ENCODE results near the gene PLCXD3.

PLCXD3 gene

GRCh38 chr5:41510176-41510831, at the start of gene PLCXD3:
Gene PLCXD3 (minus strand): TSS chr5:41510601. CDS start chr5:41510526, 75 bp downstream.
- TF ChIP-seq EGR1 (IDR thresholded peaks at IDR 0.05) (no peak), RAD21 (IDR thresholded peaks at IDR 0.05; ENCODE audit: low read depth) (no peak), REST (IDR thresholded peaks at IDR 0.05; ENCODE audit: low read depth) (no peak), YY1 (IDR thresholded peaks at IDR 0.05; ENCODE audit: low read depth) (no peak), TCF12 (IDR thresholded peaks at IDR 0.05; ENCODE audit: low read depth) (no peak), CEBPB (IDR thresholded peaks at IDR 0.05) (no peak), TAF1 (IDR thresholded peaks at IDR 0.05; ENCODE audit: low read depth) (no peak), FOXM1 (IDR thresholded peaks at IDR 0.05; ENCODE audit: borderline replicate concordance, low read depth) (no peak)

GRCh38 chr5:41559184-41559583, 48.8 kb upstream of the PLCXD3 start:
- TF ChIP-seq YY1 (IDR thresholded peaks at IDR 0.05; ENCODE audit: low read depth), result no peak
- no peak for TF ChIP-seq CEBPB (IDR thresholded peaks at IDR 0.05)
- TF ChIP-seq, protein P1, sequence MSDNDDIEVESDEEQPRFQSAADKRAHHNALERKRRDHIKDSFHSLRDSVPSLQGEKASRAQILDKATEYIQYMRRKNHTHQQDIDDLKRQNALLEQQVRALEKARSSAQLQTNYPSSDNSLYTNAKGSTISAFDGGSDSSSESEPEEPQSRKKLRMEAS (IDR thresholded peaks at IDR 0.05), result no peak
- no peak for TF ChIP-seq EGR1 (IDR thresholded peaks at IDR 0.05)
- no peak for TF ChIP-seq USF1 (IDR thresholded peaks at IDR 0.05)
- no peak for TF ChIP-seq REST (IDR thresholded peaks at IDR 0.05; ENCODE audit: low read depth)
- TF ChIP-seq TEAD4 (IDR thresholded peaks at IDR 0.05), result no peak
- no peak for TF ChIP-seq NFIC (IDR thresholded peaks at IDR 0.05)
- TF ChIP-seq FOXM1 (IDR thresholded peaks at IDR 0.05; ENCODE audit: borderline replicate concordance, low read depth), result no peak
- TF ChIP-seq CREB1 (IDR thresholded peaks at IDR 0.05; ENCODE audit: low read depth), result no peak

DNA sequence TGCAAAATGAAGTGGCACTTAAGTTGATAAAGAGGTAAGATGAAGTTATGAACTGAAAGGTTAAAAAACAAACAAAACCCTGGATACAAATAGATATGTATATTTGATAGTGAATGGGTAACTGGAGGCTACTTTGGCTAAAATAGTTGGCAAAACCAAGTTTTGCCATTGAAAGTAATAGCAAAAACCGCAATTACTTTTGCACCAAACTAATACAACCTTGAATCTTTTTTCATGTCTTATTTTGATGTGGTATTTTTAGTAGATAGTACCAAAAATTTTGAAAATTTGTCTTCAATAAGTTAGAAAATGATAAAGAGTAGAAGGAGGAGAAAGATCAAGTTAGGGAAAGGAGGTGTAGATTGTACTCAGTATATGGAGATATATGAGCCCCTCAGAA, 47.9 kb upstream of the PLCXD3 start:
- TF ChIP-seq, protein P1 (IDR thresholded peaks at IDR 0.05), result no peak
- no peak for TF ChIP-seq EGR1 (IDR thresholded peaks at IDR 0.05)
- no peak for TF ChIP-seq CEBPB (IDR thresholded peaks at IDR 0.05)
- TF ChIP-seq ZBTB7A (IDR thresholded peaks at IDR 0.05; ENCODE audit: low read depth), result no peak
- no peak for TF ChIP-seq USF1 (IDR thresholded peaks at IDR 0.05)
- TF ChIP-seq CREB1 (IDR thresholded peaks at IDR 0.05; ENCODE audit: low read depth), result no peak
- no peak for TF ChIP-seq TEAD4 (IDR thresholded peaks at IDR 0.05)
- no peak for TF ChIP-seq EP300 (IDR thresholded peaks at IDR 0.05; ENCODE audit: borderline replicate concordance)
- TF ChIP-seq NFIC (IDR thresholded peaks at IDR 0.05), result no peak
- TF ChIP-seq TCF12 (IDR thresholded peaks at IDR 0.05; ENCODE audit: low read depth), result no peak
- no peak for TF ChIP-seq FOXM1 (IDR thresholded peaks at IDR 0.05; ENCODE audit: borderline replicate concordance, low read depth)
- no peak for TF ChIP-seq TAF1 (IDR thresholded peaks at IDR 0.05; ENCODE audit: low read depth)
- no peak for TF ChIP-seq REST (IDR thresholded peaks at IDR 0.05; ENCODE audit: low read depth)
- TF ChIP-seq YY1 (IDR thresholded peaks at IDR 0.05; ENCODE audit: low read depth), result no peak
- no peak for TF ChIP-seq RAD21 (IDR thresholded peaks at IDR 0.05; ENCODE audit: low read depth)

DNA sequence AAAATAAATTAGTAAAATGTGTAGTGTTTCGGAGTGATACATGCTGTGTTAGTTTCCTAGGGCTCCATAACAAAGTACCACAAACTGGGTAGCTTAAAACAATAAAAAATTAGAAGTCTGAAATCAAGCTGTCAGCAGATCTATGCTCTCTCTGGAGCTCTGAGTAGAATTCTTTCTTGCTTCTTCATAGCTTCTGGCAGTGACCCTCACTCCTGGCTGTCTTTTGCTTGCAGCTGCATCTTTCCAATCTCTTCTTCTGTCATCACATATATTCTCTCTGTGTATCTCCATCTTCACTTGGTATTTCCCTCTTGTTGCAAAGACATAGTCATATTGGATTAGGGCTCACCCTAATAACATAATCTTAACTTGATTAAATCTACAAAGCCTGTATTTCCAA, 37.6 kb upstream of the PLCXD3 start:
- TF ChIP-seq TEAD4 (IDR thresholded peaks at IDR 0.05), result no peak
- TF ChIP-seq ZBTB7A (IDR thresholded peaks at IDR 0.05; ENCODE audit: low read depth), result no peak
- no peak for TF ChIP-seq EGR1 (IDR thresholded peaks at IDR 0.05)
- TF ChIP-seq REST (IDR thresholded peaks at IDR 0.05; ENCODE audit: low read depth), result no peak
- TF ChIP-seq CREB1 (IDR thresholded peaks at IDR 0.05; ENCODE audit: low read depth), result no peak
- TF ChIP-seq YY1 (IDR thresholded peaks at IDR 0.05; ENCODE audit: low read depth), result no peak
- TF ChIP-seq, protein P1 (IDR thresholded peaks at IDR 0.05), result no peak
- TF ChIP-seq EP300 (IDR thresholded peaks at IDR 0.05; ENCODE audit: borderline replicate concordance), result no peak
- no peak for TF ChIP-seq NFIC (IDR thresholded peaks at IDR 0.05)
- no peak for TF ChIP-seq TCF12 (IDR thresholded peaks at IDR 0.05; ENCODE audit: low read depth)
- TF ChIP-seq USF1 (IDR thresholded peaks at IDR 0.05), result no peak
- no peak for TF ChIP-seq RAD21 (IDR thresholded peaks at IDR 0.05; ENCODE audit: low read depth)
- no peak for TF ChIP-seq CEBPB (IDR thresholded peaks at IDR 0.05)
- TF ChIP-seq TAF1 (IDR thresholded peaks at IDR 0.05; ENCODE audit: low read depth), result no peak
- no peak for TF ChIP-seq FOXM1 (IDR thresholded peaks at IDR 0.05; ENCODE audit: borderline replicate concordance, low read depth)
